Fibroblast of lung (primary cell): ENCODE data around the gene PSMB5. TPM values are rescaled to one million over a fixed set of nuclear protein-coding genes. Genes with fewer than 3 reads are reported as not detected.
A peak's percentile ranks its signal among the peaks of the same experiment; 100 is the strongest.

ENCODE experiments used
- DNase-seq, 2 donors: peaks; one replicate each; pipeline versions ENCODE4 v3.0.0 to v3.0.0-alpha.2; 2010; ENCODE audit warnings: low read depth in 2 of 2
- H2AFZ ChIP-seq: 2 replicates; pipeline ENCODE4 v1.5.1; 2012; ENCODE audit warnings: low read length, control low read depth, inconsistent platforms
- H3K27ac ChIP-seq: 2 replicates; pipeline ENCODE4 v1.5.1; 2011; ENCODE audit warnings: low read length, control low read depth; ENCODE audit not compliant: insufficient read depth
- H3K27me3 ChIP-seq: 2 replicates; pipeline ENCODE4 v1.5.1; 2011; ENCODE audit warnings: mild to moderate bottlenecking, low read length; ENCODE audit not compliant: control insufficient read depth, insufficient read depth
- H3K36me3 ChIP-seq: 2 replicates; pipeline ENCODE4 v1.5.1; 2011; ENCODE audit warnings: low read length; ENCODE audit not compliant: control insufficient read depth, insufficient read depth
- H3K4me1 ChIP-seq: 2 replicates; pipeline ENCODE4 v1.5.1; 2011; ENCODE audit warnings: low read length; ENCODE audit not compliant: control insufficient read depth, insufficient read depth; ENCODE audit errors: extremely low read depth
- H3K4me2 ChIP-seq: 2 replicates; pipeline ENCODE4 v1.5.1; 2011; ENCODE audit warnings: low read length, control low read depth; ENCODE audit not compliant: insufficient read depth; ENCODE audit errors: extremely low read depth
- H3K4me3 ChIP-seq, 4 experiments: fragments of 200-600 bp in 1 of 4; sonication (generic) in 1 of 4; replicated peaks in 1 of 4; 2 replicates each; pipeline ENCODE4 v1.5.1; 2011 to 2016; ENCODE audit warnings: low read length in 4 of 4, low read depth in 3 of 4, mild to moderate bottlenecking in 3 of 4, control low read depth in 2 of 4, inconsistent platforms in 1 of 4, mixed read lengths in 1 of 4; ENCODE audit not compliant: insufficient read depth in 1 of 4; ENCODE audit errors: control extremely low read depth in 1 of 4
- H3K79me2 ChIP-seq: 2 replicates; pipeline ENCODE4 v1.5.1; 2012; ENCODE audit warnings: mild to moderate bottlenecking, low read length, inconsistent platforms; ENCODE audit not compliant: control insufficient read depth, insufficient read depth
- H3K9ac ChIP-seq: 2 replicates; pipeline ENCODE4 v1.5.1; 2011; ENCODE audit warnings: mild to moderate bottlenecking, low read length, control low read depth; ENCODE audit not compliant: insufficient read depth
- H3K9me3 ChIP-seq: 2 replicates; pipeline ENCODE4 v1.5.1; 2012; ENCODE audit warnings: low read depth, low read length; ENCODE audit not compliant: control insufficient read depth, insufficient read depth
- H4K20me1 ChIP-seq: 2 replicates; pipeline ENCODE4 v1.5.1; 2011; ENCODE audit warnings: low read length; ENCODE audit not compliant: control insufficient read depth, insufficient read depth; ENCODE audit errors: extremely low read depth
- EZH2 ChIP-seq: IDR thresholded peaks from 2 replicates; pipeline ENCODE4 v1.5.1; 2012; ENCODE audit warnings: low read length, control low read depth, mild to moderate bottlenecking; ENCODE audit errors: missing control alignments
- polyA plus RNA-seq, 2 donors: library from polyadenylated mRNA; depleted of rRNA in 1 of 2; stranded (reverse) in 1 of 2; unstranded in 1 of 2; fragments of >200 nt; gene quantifications; 2 replicates each; pipeline ENCODE4 v1.2.1, GENCODE V29; 2011 to 2012; ENCODE audit warnings: missing spikeins in 1 of 2
- total RNA-seq: library from RNA; depleted of rRNA; stranded (reverse); fragments of >200 nt; gene quantifications from 2 replicates; pipeline ENCODE4 v1.2.1, GENCODE V29; 2014
- TF ChIP-seq, protein P1 (sequence below), 2 donors: IDR thresholded peaks in 1 of 2; conservative IDR thresholded peaks in 1 of 2; 1 replicate in 1 of 2; 2 replicates in 1 of 2; pipeline ENCODE4 v1.5.1; 2011 to 2012; ENCODE audit warnings: low read length in 2 of 2, control low read depth in 1 of 2, inconsistent platforms in 1 of 2, low read depth in 1 of 2, mild to moderate bottlenecking in 1 of 2

Gene PSMB5
- total and polyA plus RNA-seq, 2 donors (not counting 1 experiment from before 2014, with no cell fraction given): 166 to 237 TPM

DNA sequence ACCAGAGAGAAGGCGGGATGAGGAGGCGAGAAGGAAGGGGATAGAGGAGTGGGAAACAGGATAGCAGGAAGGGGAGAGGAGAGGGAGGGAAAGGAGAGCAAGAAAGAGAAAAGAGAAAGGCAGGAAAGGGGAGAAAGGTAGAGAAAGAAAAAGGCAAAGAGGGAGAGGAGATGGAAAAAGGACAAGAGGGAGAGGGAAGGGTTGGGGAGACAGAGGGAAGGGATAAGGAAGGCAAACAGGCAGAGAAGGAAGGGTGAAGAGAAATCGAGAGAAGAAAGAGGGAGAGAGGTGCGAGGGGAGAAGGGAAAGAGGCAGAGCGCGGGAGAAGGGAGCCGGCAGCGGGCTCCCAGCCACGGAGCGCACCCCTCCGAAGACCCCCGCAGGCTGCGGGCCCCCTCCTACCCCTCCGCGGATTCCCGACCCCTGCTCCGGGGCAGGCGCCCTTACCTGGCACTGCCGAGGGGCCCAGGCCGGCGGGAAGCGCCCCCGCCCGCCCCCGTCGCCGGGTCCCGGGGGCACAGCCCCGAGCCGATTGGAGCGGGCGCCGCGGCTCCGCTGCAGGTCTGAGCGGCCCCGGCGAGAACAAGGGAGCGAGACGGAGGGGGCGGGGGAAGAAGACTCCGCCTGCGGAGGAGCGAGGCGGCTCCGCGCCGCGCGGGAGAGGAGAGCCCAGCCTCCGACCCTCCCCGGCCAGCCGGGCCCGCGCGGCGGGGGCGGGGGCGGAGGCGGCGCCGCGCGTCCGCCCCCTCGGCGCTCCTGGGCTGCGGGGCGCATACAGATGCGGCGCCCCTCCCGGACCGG is 22.5 kb upstream of the PSMB5 start, which contains the start of gene CDH24:
TSS of gene CDH24 (minus strand) at position 565 of the 801 bp plus-strand sequence. CDS start 1,787 bp downstream, outside the sequence.
- Histone ChIP-seq H3K9me3 (no peaks in the 10 kb centered on the region), H2AFZ (no peak within 1 kb of the TSS), H4K20me1 (no peaks in the 10 kb centered on the region), H3K4me1 (peaks cover 16% of the 10 kb centered on the region), H3K9ac (peak within 1 kb of the TSS; percentile 65), H3K4me3 (peak within 1 kb of the TSS; percentile 53 to 63 (median 56)), H3K27me3 (no peaks in the 10 kb centered on the region), H3K4me2 (peak within 1 kb of the TSS; percentile 87), H3K79me2 (peaks cover 6% of the 10 kb centered on the region), H3K36me3 (peaks cover 22% of the 10 kb centered on the region), H3K27ac (peak within 1 kb of the TSS; percentile 45)
- DNase-seq: peak; percentile 58 to 64
- TF ChIP-seq EZH2: no peak
- TF ChIP-seq, protein P1, sequence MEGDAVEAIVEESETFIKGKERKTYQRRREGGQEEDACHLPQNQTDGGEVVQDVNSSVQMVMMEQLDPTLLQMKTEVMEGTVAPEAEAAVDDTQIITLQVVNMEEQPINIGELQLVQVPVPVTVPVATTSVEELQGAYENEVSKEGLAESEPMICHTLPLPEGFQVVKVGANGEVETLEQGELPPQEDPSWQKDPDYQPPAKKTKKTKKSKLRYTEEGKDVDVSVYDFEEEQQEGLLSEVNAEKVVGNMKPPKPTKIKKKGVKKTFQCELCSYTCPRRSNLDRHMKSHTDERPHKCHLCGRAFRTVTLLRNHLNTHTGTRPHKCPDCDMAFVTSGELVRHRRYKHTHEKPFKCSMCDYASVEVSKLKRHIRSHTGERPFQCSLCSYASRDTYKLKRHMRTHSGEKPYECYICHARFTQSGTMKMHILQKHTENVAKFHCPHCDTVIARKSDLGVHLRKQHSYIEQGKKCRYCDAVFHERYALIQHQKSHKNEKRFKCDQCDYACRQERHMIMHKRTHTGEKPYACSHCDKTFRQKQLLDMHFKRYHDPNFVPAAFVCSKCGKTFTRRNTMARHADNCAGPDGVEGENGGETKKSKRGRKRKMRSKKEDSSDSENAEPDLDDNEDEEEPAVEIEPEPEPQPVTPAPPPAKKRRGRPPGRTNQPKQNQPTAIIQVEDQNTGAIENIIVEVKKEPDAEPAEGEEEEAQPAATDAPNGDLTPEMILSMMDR (conservative IDR thresholded peaks at IDR 0.05 in 1 of 2, IDR thresholded peaks at IDR 0.05 in 1 of 2; ENCODE audit: low read depth in 1 of 2, low read length in 2 of 2): no peak

DNA sequence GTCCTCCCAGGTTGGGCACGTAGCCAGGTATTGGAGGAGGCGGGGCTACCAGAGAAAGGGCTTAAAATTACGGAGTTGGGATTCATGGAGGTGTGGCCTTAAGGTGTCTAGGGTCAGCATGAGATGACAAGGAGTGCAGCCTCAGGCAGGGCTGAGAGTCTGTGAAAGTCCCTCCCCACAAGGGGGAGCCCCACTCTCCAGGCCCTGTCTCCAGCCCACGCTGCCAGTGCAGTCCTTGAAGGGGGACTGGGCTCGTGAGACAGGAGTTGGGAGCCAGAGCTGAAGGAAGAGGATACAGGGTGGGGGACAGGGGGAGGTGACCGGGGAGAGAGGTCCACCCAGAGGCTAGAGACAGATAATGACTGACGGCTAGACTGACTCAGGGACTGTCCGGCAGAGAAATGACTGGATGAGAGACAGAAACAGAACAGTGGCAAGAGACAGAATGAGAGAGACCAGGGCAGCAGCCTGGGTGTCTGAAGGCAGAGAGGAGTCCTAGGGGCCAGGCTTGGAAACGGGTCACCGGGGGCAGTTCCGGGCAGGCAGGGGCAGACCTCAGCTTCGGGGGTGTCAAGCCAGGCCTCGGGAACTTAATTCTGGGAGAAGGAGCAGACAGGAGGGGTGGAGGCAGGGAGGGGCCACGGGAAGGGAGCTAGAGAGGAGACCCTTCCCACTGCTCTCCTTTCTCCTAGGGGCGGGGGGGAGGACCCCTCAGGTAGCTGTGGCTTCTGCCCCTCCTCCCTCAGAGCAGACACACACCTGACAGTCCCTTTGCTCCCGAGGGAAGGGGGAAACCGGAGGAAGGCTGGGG is 21.6 kb upstream of the PSMB5 start:
- Histone ChIP-seq H3K4me2 (peak overlapping the region; percentile 87), H3K27ac (peak overlapping the region; percentile 8), H3K79me2 (peaks cover 6% of the 10 kb centered on the region), H3K27me3 (no peaks in the 10 kb centered on the region), H4K20me1 (no peaks in the 10 kb centered on the region), H3K4me1 (peaks cover 16% of the 10 kb centered on the region), H3K4me3 (peak overlapping the region; percentile 53 to 63 (median 56)), H2AFZ (no peak overlapping the region), H3K9ac (peak overlapping the region; percentile 37), H3K36me3 (peaks cover 22% of the 10 kb centered on the region), H3K9me3 (no peaks in the 10 kb centered on the region)
- peak; percentile 53 for DNase-seq
- TF ChIP-seq EZH2: no peak
- TF ChIP-seq, protein P1 (conservative IDR thresholded peaks at IDR 0.05 in 1 of 2, IDR thresholded peaks at IDR 0.05 in 1 of 2; ENCODE audit: low read depth in 1 of 2, low read length in 2 of 2): peak; percentile 74 to 83

DNA sequence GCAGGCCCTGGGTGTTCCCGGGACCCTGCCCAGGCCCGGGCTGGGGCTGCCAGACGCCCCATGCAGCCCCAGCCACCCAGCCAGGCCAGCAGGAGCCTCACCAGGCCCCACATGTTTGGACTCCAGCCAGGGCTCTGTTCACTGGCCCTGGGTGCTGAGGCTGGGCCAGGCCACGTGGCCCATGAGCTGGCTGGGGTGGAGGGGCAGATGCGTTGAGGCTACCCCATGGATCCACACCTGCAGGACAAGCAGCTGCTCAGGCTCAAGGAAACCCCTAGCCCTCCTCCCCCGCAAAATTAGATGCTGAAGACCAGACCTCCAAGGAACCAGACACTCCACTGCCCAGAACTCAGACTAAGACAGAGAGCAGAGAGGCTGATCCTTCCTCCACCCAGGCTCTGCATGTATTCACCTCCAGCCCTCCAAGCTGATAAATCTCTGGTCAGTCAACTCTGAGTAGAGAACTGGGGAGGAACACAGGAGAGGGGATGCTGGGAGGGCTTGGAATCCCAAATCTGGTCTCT is 21.0 kb upstream of the PSMB5 start:
- Histone ChIP-seq H3K9ac (no peak overlapping the region), H3K27me3 (no peaks in the 10 kb centered on the region), H3K27ac (no peak overlapping the region), H2AFZ (no peak overlapping the region), H3K9me3 (no peaks in the 10 kb centered on the region), H3K4me2 (peak overlapping the region; percentile 13), H4K20me1 (no peaks in the 10 kb centered on the region), H3K79me2 (peaks cover 1% of the 10 kb centered on the region), H3K4me1 (peaks cover 11% of the 10 kb centered on the region), H3K36me3 (peaks cover 16% of the 10 kb centered on the region), H3K4me3 (no peak overlapping the region)
- peak; percentile 30 to 34 for DNase-seq
- TF ChIP-seq, protein P1 (conservative IDR thresholded peaks at IDR 0.05 in 1 of 2, IDR thresholded peaks at IDR 0.05 in 1 of 2; ENCODE audit: low read depth in 1 of 2, low read length in 2 of 2): no peak
- no peak for TF ChIP-seq EZH2
